ENCODE measurements around the gene ZNF438. TPM values are rescaled to one million over a fixed set of nuclear protein-coding genes. Genes with fewer than 3 reads are reported as not detected.
A peak's percentile ranks its signal among the peaks of the same experiment; 100 is the strongest.

Gene ZNF438
- total and polyA plus RNA-seq, 3 experiments from 2014 or later, result 2.9 to 4.2 (median 3.9) TPM

- POLR2A ChIA-PET, result no interaction called here
- no peak for DNase-seq
- Histone ChIP-seq H3K36me3 (ENCODE audit: insufficient read depth, low read length) (no peaks in the 10 kb centered on the region), H3K4me1 (ENCODE audit: insufficient read depth, low read length) (no peaks in the 10 kb centered on the region), H3K27ac (ENCODE audit: low read depth, low read length) (no peak overlapping the region), H3K9me3 (ENCODE audit: low read length) (no peaks in the 10 kb centered on the region), H3K4me3 (ENCODE audit: low read length) (no peak overlapping the region), H3K27me3 (ENCODE audit: insufficient read depth, low read length, poor library complexity, severe bottlenecking) (no peaks in the 10 kb centered on the region)
- Mint-ChIP-seq H3K27ac (peak overlapping the region in 1 of 8 donors; percentile 18), H3K36me3 (peaks cover 0 to 4% (median 2%) of the 10 kb centered on the region in 3 donors), H3K27me3 (peaks cover 4 to 15% of the 10 kb centered on the region in 2 donors), H3K4me1 (no peaks in the 10 kb centered on the region), H3K9me3 (peaks cover 0 to 2% (median 0%) of the 10 kb centered on the region in 5 donors), H3K4me3 (no peak overlapping the region)
- CTCF ChIA-PET, result no interaction called here
Measured at GRCh38 chr10:30830315-30831230, 201.1 kb downstream of the ZNF438 start.

- Mint-ChIP-seq H3K27ac (no peak overlapping the region), H3K4me1 (no peaks in the 10 kb centered on the region), H3K27me3 (peaks cover 8 to 19% of the 10 kb centered on the region in 2 donors), H3K4me3 (no peak overlapping the region), H3K36me3 (peaks cover 0 to 6% (median 0%) of the 10 kb centered on the region in 3 donors), H3K9me3 (peaks cover 0 to 2% (median 0%) of the 10 kb centered on the region in 5 donors)
- Histone ChIP-seq H3K4me3 (ENCODE audit: low read length) (no peak overlapping the region), H3K9me3 (ENCODE audit: low read length) (no peaks in the 10 kb centered on the region), H3K27ac (ENCODE audit: low read depth, low read length) (no peak overlapping the region), H3K27me3 (ENCODE audit: insufficient read depth, low read length, poor library complexity, severe bottlenecking) (no peaks in the 10 kb centered on the region), H3K4me1 (ENCODE audit: insufficient read depth, low read length) (no peaks in the 10 kb centered on the region), H3K36me3 (ENCODE audit: insufficient read depth, low read length) (no peaks in the 10 kb centered on the region)
- no peak for DNase-seq
- POLR2A ChIA-PET, result no interaction called here
- CTCF ChIA-PET, result no interaction called here
Measured at GRCh38 chr10:30829901-30830300, 201.8 kb downstream of the ZNF438 start.

- H3K36me3 ChIP-seq (ENCODE audit: insufficient read depth, low read length), result no peaks in the 10 kb centered on the region
- H3K4me3 ChIP-seq (ENCODE audit: low read length), result no peak overlapping the region
- H3K9me3 ChIP-seq (ENCODE audit: low read length), result no peaks in the 10 kb centered on the region
- no peaks in the 10 kb centered on the region for H3K4me1 ChIP-seq (ENCODE audit: insufficient read depth, low read length)
- Mint-ChIP-seq H3K4me3 (no peak overlapping the region), H3K27me3 (peaks cover 14 to 27% of the 10 kb centered on the region in 2 donors), H3K4me1 (no peaks in the 10 kb centered on the region), H3K27ac (no peak overlapping the region), H3K9me3 (peaks cover 0 to 2% (median 0%) of the 10 kb centered on the region in 5 donors), H3K36me3 (peaks cover 0 to 6% (median 0%) of the 10 kb centered on the region in 3 donors)
- no peaks in the 10 kb centered on the region for H3K27me3 ChIP-seq (ENCODE audit: insufficient read depth, low read length, poor library complexity, severe bottlenecking)
- POLR2A ChIA-PET, result no interaction called here
- DNase-seq, result no peak
- CTCF ChIA-PET, result no interaction called here
- no peak overlapping the region for H3K27ac ChIP-seq (ENCODE audit: low read depth, low read length)
Measured at GRCh38 chr10:30828680-30829079, 203.0 kb downstream of the ZNF438 start.

DNA sequence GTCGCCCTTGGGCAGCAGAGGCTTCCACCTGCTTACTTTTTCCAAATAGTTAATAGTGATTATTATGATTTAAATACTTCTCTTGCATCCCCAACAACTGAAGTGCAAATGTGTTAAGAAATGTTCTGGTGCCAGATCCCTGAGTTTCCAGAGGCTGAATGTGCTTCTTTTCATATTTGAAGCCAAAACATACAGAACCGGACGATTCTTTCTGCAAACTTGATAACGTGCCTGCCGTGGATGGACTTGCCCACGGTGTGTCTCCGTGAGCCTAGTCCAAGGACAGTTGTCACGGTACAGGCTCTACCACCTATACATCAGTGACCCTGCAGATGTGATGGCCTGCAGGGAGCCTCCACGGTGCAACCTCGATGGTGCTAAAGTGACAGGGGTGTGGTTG, 203.5 kb downstream of the ZNF438 start:
- no peaks in the 10 kb centered on the region for H3K36me3 ChIP-seq (ENCODE audit: insufficient read depth, low read length)
- no peaks in the 10 kb centered on the region for H3K9me3 ChIP-seq (ENCODE audit: low read length)
- POLR2A ChIA-PET, result no interaction called here
- no peaks in the 10 kb centered on the region for H3K4me1 ChIP-seq (ENCODE audit: insufficient read depth, low read length)
- no peak for DNase-seq
- no peak overlapping the region for H3K4me3 Mint-ChIP-seq
- no peak overlapping the region for H3K27ac ChIP-seq (ENCODE audit: low read depth, low read length)
- H3K27ac Mint-ChIP-seq, result no peak overlapping the region
- H3K4me3 ChIP-seq (ENCODE audit: low read length), result no peak overlapping the region
- H3K4me1 Mint-ChIP-seq, result no peaks in the 10 kb centered on the region
- CTCF ChIA-PET, result no interaction called here
- no peaks in the 10 kb centered on the region for H3K27me3 ChIP-seq (ENCODE audit: insufficient read depth, low read length, poor library complexity, severe bottlenecking)
- peaks cover 0 to 2% (median 0%) of the 10 kb centered on the region in 5 donors for H3K9me3 Mint-ChIP-seq
- H3K36me3 Mint-ChIP-seq, result peaks cover 0 to 6% (median 0%) of the 10 kb centered on the region in 3 donors
- peaks cover 14 to 29% of the 10 kb centered on the region in 2 donors for H3K27me3 Mint-ChIP-seq

DNA sequence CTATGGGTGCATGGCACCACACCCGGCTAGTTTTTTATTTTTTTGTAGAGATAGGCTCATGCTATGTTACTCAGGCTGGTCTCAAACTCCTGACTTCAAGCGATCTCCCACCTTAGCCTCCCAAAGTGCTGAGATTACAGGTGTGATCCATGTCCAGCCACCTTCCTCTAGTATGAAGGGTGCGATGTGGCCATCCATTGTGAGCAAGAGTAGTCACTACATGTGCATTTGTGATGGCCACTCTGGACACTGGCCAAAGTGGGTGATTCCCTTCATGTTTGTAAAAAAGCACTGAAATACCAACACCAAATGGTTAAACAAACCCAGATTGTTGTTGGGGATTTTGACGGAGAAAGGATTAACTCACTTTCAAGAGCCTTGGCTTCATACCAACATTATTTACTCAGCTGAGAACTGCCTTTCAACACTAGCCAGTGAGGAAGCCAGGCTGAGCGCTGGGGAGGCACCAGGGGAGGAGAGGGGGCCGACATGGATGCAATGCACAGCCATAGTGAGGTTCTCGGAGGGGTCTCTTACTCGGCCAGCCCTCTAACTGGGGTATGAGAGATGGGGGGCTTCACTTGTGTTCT, 204.0 kb downstream of the ZNF438 start:
- H3K36me3 ChIP-seq (ENCODE audit: insufficient read depth, low read length), result no peaks in the 10 kb centered on the region
- Mint-ChIP-seq H3K36me3 (peaks cover 0 to 6% (median 0%) of the 10 kb centered on the region in 3 donors), H3K27me3 (peaks cover 14 to 29% of the 10 kb centered on the region in 2 donors), H3K9me3 (peaks cover 0 to 2% (median 0%) of the 10 kb centered on the region in 5 donors), H3K27ac (no peak overlapping the region), H3K4me3 (no peak overlapping the region), H3K4me1 (no peaks in the 10 kb centered on the region)
- ChIA-PET CTCF (no interaction called here), POLR2A (no interaction called here)
- H3K9me3 ChIP-seq (ENCODE audit: low read length), result no peaks in the 10 kb centered on the region
- H3K4me3 ChIP-seq (ENCODE audit: low read length), result no peak overlapping the region
- H3K27me3 ChIP-seq (ENCODE audit: insufficient read depth, low read length, poor library complexity, severe bottlenecking), result no peaks in the 10 kb centered on the region
- no peak for DNase-seq
- no peaks in the 10 kb centered on the region for H3K4me1 ChIP-seq (ENCODE audit: insufficient read depth, low read length)
- no peak overlapping the region for H3K27ac ChIP-seq (ENCODE audit: low read depth, low read length)

GRCh38 chr10:30826679-30827078, 205.0 kb downstream of the ZNF438 start:
- no peaks in the 10 kb centered on the region for H3K9me3 ChIP-seq (ENCODE audit: low read length)
- no peaks in the 10 kb centered on the region for H3K4me1 ChIP-seq (ENCODE audit: insufficient read depth, low read length)
- H3K9me3 Mint-ChIP-seq, result peaks cover 0 to 2% (median 0%) of the 10 kb centered on the region in 5 donors
- no peak overlapping the region for H3K4me3 Mint-ChIP-seq
- H3K27ac ChIP-seq (ENCODE audit: low read depth, low read length), result no peak overlapping the region
- H3K4me1 Mint-ChIP-seq, result no peaks in the 10 kb centered on the region
- peaks cover 0 to 6% (median 0%) of the 10 kb centered on the region in 3 donors for H3K36me3 Mint-ChIP-seq
- no peak overlapping the region for H3K4me3 ChIP-seq (ENCODE audit: low read length)
- H3K27ac Mint-ChIP-seq, result no peak overlapping the region
- ChIA-PET POLR2A (no interaction called here), CTCF (no interaction called here)
- H3K27me3 Mint-ChIP-seq, result peaks cover 14 to 29% of the 10 kb centered on the region in 2 donors
- H3K27me3 ChIP-seq (ENCODE audit: insufficient read depth, low read length, poor library complexity, severe bottlenecking), result no peaks in the 10 kb centered on the region
- DNase-seq, result no peak
- no peaks in the 10 kb centered on the region for H3K36me3 ChIP-seq (ENCODE audit: insufficient read depth, low read length)

DNA sequence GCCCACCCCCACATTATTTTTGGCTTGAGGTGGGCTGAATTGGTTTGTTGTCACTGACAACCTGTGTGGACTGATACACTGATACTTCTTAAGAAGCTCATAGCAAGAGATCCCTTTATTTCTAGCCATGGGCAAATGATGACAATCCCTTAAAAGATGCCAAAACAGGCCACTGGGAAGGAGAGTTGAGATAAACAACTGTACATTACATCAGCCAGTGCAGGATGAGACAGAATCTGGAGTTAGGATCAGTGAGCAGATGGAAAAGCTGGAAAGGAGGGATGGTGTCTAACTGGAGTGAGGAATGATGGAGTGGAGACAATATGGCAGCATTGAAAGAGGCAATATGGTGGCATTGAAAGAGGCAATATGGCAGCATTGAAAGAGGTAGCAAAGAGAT, 206.2 kb downstream of the ZNF438 start:
- DNase-seq, result no peak
- H3K27ac ChIP-seq (ENCODE audit: low read depth, low read length), result no peak overlapping the region
- POLR2A ChIA-PET, result no interaction called here
- Mint-ChIP-seq H3K9me3 (peaks cover 0 to 2% (median 0%) of the 10 kb centered on the region in 5 donors), H3K27me3 (peaks cover 14 to 29% of the 10 kb centered on the region in 2 donors), H3K4me3 (no peak overlapping the region), H3K4me1 (no peaks in the 10 kb centered on the region), H3K36me3 (peaks cover 0 to 6% (median 0%) of the 10 kb centered on the region in 3 donors), H3K27ac (no peak overlapping the region)
- no peaks in the 10 kb centered on the region for H3K27me3 ChIP-seq (ENCODE audit: insufficient read depth, low read length, poor library complexity, severe bottlenecking)
- H3K4me3 ChIP-seq (ENCODE audit: low read length), result no peak overlapping the region
- no peaks in the 10 kb centered on the region for H3K36me3 ChIP-seq (ENCODE audit: insufficient read depth, low read length)
- CTCF ChIA-PET, result no interaction called here
- H3K9me3 ChIP-seq (ENCODE audit: low read length), result no peaks in the 10 kb centered on the region
- H3K4me1 ChIP-seq (ENCODE audit: insufficient read depth, low read length), result no peaks in the 10 kb centered on the region

GRCh38 chr10:30825022-30825421, 206.6 kb downstream of the ZNF438 start:
- ChIA-PET POLR2A (no interaction called here), CTCF (no interaction called here)
- no peak overlapping the region for H3K4me3 Mint-ChIP-seq
- H3K4me1 Mint-ChIP-seq, result no peaks in the 10 kb centered on the region
- Histone ChIP-seq H3K4me3 (ENCODE audit: low read length) (no peak overlapping the region), H3K9me3 (ENCODE audit: low read length) (no peaks in the 10 kb centered on the region), H3K27me3 (ENCODE audit: insufficient read depth, low read length, poor library complexity, severe bottlenecking) (no peaks in the 10 kb centered on the region), H3K27ac (ENCODE audit: low read depth, low read length) (no peak overlapping the region), H3K4me1 (ENCODE audit: insufficient read depth, low read length) (no peaks in the 10 kb centered on the region), H3K36me3 (ENCODE audit: insufficient read depth, low read length) (no peaks in the 10 kb centered on the region)
- H3K9me3 Mint-ChIP-seq, result peaks cover 0 to 2% (median 0%) of the 10 kb centered on the region in 5 donors
- H3K36me3 Mint-ChIP-seq, result peaks cover 0 to 6% (median 0%) of the 10 kb centered on the region in 3 donors
- no peak for DNase-seq
- H3K27me3 Mint-ChIP-seq, result peaks cover 14 to 29% of the 10 kb centered on the region in 2 donors
- no peak overlapping the region for H3K27ac Mint-ChIP-seq

All from CD8-positive, alpha-beta memory T cell (primary cell).